ENCODE measurements around the gene OPN1LW. TPM values are rescaled to one million over a fixed set of nuclear protein-coding genes. Genes with fewer than 3 reads are reported as not detected.
"Not testable (repeated sequence)": the region's sequence is repeated elsewhere in the genome, so short reads cannot be mapped to it uniquely, and the experiment has no call there.

OPN1LW gene
- total RNA-seq, 1 donor from 2014 or later: not detected

GRCh38 chrX:154142386-154142785, 1.7 kb upstream of the OPN1LW start:
- Mint-ChIP-seq H3K9me3 (peaks cover 20% of the 10 kb centered on the region), H3K27ac (no peak overlapping the region), H3K27me3 (ENCODE audit: insufficient read depth, low read depth) (peaks cover 2% of the 10 kb centered on the region), H3K4me3 (no peak overlapping the region), H3K4me1 (no peaks in the 10 kb centered on the region), H3K36me3 (no peaks in the 10 kb centered on the region)
- no peak for TF ChIP-seq EZH2phosphoT487 (IDR thresholded peaks at IDR 0.05)
- TF ChIP-seq EZH2 (IDR thresholded peaks at IDR 0.05): no peak
- TF ChIP-seq CTCF (IDR thresholded peaks at IDR 0.05): no peak
- H3K4me3 ChIP-seq: no peak overlapping the region
- H3K27ac ChIP-seq: no peak overlapping the region
- peaks cover 5% of the 10 kb centered on the region for H3K27me3 ChIP-seq
- no peaks in the 10 kb centered on the region for H4K20me1 ChIP-seq (ENCODE audit: low read depth)
- H3K4me2 ChIP-seq: no peak overlapping the region
- H3K9me3 ChIP-seq (ENCODE audit: low read depth): no peaks in the 10 kb centered on the region
- H3K79me2 ChIP-seq (ENCODE audit: low read depth): no peaks in the 10 kb centered on the region
- no peaks in the 10 kb centered on the region for H3K4me1 ChIP-seq
- no peak overlapping the region for H2AFZ ChIP-seq (replicated peaks)
- no peaks in the 10 kb centered on the region for H3K36me3 ChIP-seq
- no peak for DNase-seq (ENCODE audit: low spot score)
- H3F3A ChIP-seq (ENCODE audit: low read depth): no peaks in the 10 kb centered on the region
- no peak overlapping the region for H3K9ac ChIP-seq

GRCh38 chrX:154142950-154143745, 895 bp upstream of the OPN1LW start:
- Mint-ChIP-seq H3K4me3 (no peak overlapping the region), H3K36me3 (no peaks in the 10 kb centered on the region), H3K4me1 (no peaks in the 10 kb centered on the region), H3K27me3 (ENCODE audit: insufficient read depth, low read depth) (peaks cover 2% of the 10 kb centered on the region), H3K9me3 (peaks cover 15% of the 10 kb centered on the region), H3K27ac (no peak overlapping the region)
- no peaks in the 10 kb centered on the region for H3K9me3 ChIP-seq (ENCODE audit: low read depth)
- H3K4me1 ChIP-seq: no peaks in the 10 kb centered on the region
- no peak overlapping the region for H3K4me2 ChIP-seq
- TF ChIP-seq EZH2 (IDR thresholded peaks at IDR 0.05): no peak
- DNase-seq (ENCODE audit: low spot score): no peak
- no peak overlapping the region for H2AFZ ChIP-seq (replicated peaks)
- H3F3A ChIP-seq (ENCODE audit: low read depth): no peaks in the 10 kb centered on the region
- no peaks in the 10 kb centered on the region for H4K20me1 ChIP-seq (ENCODE audit: low read depth)
- H3K9ac ChIP-seq: no peak overlapping the region
- H3K27ac ChIP-seq: no peak overlapping the region
- no peaks in the 10 kb centered on the region for H3K36me3 ChIP-seq
- no peaks in the 10 kb centered on the region for H3K79me2 ChIP-seq (ENCODE audit: low read depth)
- no peak overlapping the region for H3K4me3 ChIP-seq
- no peaks in the 10 kb centered on the region for H3K27me3 ChIP-seq

GRCh38 chrX:154151030-154151429, 7.0 kb downstream of the OPN1LW start:
- H3K79me2 ChIP-seq (ENCODE audit: low read depth); H3F3A ChIP-seq (ENCODE audit: low read depth); H4K20me1 ChIP-seq (ENCODE audit: low read depth); H3K27me3 ChIP-seq; H3K4me1 Mint-ChIP-seq; H3K4me2 ChIP-seq; H3K36me3 Mint-ChIP-seq; H3K4me3 ChIP-seq; H3K4me1 ChIP-seq; H3K27ac ChIP-seq; H3K27ac Mint-ChIP-seq; H3K9ac ChIP-seq; H3K9me3 ChIP-seq (ENCODE audit: low read depth); H3K4me3 Mint-ChIP-seq; DNase-seq (ENCODE audit: low spot score); H3K9me3 Mint-ChIP-seq; H2AFZ ChIP-seq (replicated peaks); H3K36me3 ChIP-seq; H3K27me3 Mint-ChIP-seq (ENCODE audit: insufficient read depth, low read depth): not testable (repeated sequence)

GRCh38 chrX:154156221-154156620, 12.2 kb downstream of the OPN1LW start:
- not testable (repeated sequence) for H3K27me3 ChIP-seq; H3F3A ChIP-seq (ENCODE audit: low read depth); H3K27me3 Mint-ChIP-seq (ENCODE audit: insufficient read depth, low read depth); H3K4me2 ChIP-seq; H3K4me3 Mint-ChIP-seq; H3K9ac ChIP-seq; H2AFZ ChIP-seq (replicated peaks); H3K27ac ChIP-seq; H3K4me3 ChIP-seq; H3K9me3 Mint-ChIP-seq; H3K9me3 ChIP-seq (ENCODE audit: low read depth); H3K36me3 ChIP-seq; H3K27ac Mint-ChIP-seq; H3K4me1 ChIP-seq; H3K4me1 Mint-ChIP-seq; H3K79me2 ChIP-seq (ENCODE audit: low read depth); DNase-seq (ENCODE audit: low spot score); H3K36me3 Mint-ChIP-seq; H4K20me1 ChIP-seq (ENCODE audit: low read depth)

- not testable (repeated sequence) for H3K9me3 ChIP-seq (ENCODE audit: low read depth); DNase-seq (ENCODE audit: low spot score); H3K27me3 Mint-ChIP-seq (ENCODE audit: insufficient read depth, low read depth); H3F3A ChIP-seq (ENCODE audit: low read depth); H3K27ac ChIP-seq; H3K36me3 Mint-ChIP-seq; H3K4me3 ChIP-seq; H3K4me3 Mint-ChIP-seq; H4K20me1 ChIP-seq (ENCODE audit: low read depth); H2AFZ ChIP-seq (replicated peaks); H3K4me2 ChIP-seq; H3K27me3 ChIP-seq; H3K4me1 Mint-ChIP-seq; H3K27ac Mint-ChIP-seq; H3K79me2 ChIP-seq (ENCODE audit: low read depth); H3K9ac ChIP-seq; H3K36me3 ChIP-seq; H3K9me3 Mint-ChIP-seq; H3K4me1 ChIP-seq
Measured at GRCh38 chrX:154157207-154157606, 13.2 kb downstream of the OPN1LW start.

GRCh38 chrX:154159345-154159744, 15.3 kb downstream of the OPN1LW start:
- not testable (repeated sequence) for H3K9ac ChIP-seq; DNase-seq (ENCODE audit: low spot score); H3K4me3 Mint-ChIP-seq; H3K79me2 ChIP-seq (ENCODE audit: low read depth); H4K20me1 ChIP-seq (ENCODE audit: low read depth); H3K27ac Mint-ChIP-seq; H2AFZ ChIP-seq (replicated peaks); H3K36me3 ChIP-seq; H3K4me2 ChIP-seq; H3K27ac ChIP-seq; H3K9me3 ChIP-seq (ENCODE audit: low read depth); H3K4me1 ChIP-seq; H3K27me3 Mint-ChIP-seq (ENCODE audit: insufficient read depth, low read depth); H3K4me1 Mint-ChIP-seq; H3K4me3 ChIP-seq; H3K9me3 Mint-ChIP-seq; H3K36me3 Mint-ChIP-seq; H3K27me3 ChIP-seq; H3F3A ChIP-seq (ENCODE audit: low read depth)

GRCh38 chrX:154164902-154165301, 20.9 kb downstream of the OPN1LW start:
- not testable (repeated sequence) for H3K9me3 ChIP-seq (ENCODE audit: low read depth); H3K4me1 ChIP-seq; H3K4me3 Mint-ChIP-seq; H3F3A ChIP-seq (ENCODE audit: low read depth); H2AFZ ChIP-seq (replicated peaks); H3K9me3 Mint-ChIP-seq; H3K27me3 ChIP-seq; H3K27me3 Mint-ChIP-seq (ENCODE audit: insufficient read depth, low read depth); H4K20me1 ChIP-seq (ENCODE audit: low read depth); H3K36me3 ChIP-seq; H3K36me3 Mint-ChIP-seq; H3K27ac Mint-ChIP-seq; H3K4me3 ChIP-seq; H3K27ac ChIP-seq; DNase-seq (ENCODE audit: low spot score); H3K9ac ChIP-seq; H3K79me2 ChIP-seq (ENCODE audit: low read depth); H3K4me2 ChIP-seq; H3K4me1 Mint-ChIP-seq
